ENCODE data around the gene PHKG1.
"Not testable (repeated sequence)": the region's sequence is repeated elsewhere in the genome, so short reads cannot be mapped to it uniquely, and the experiment has no call there.

Gene PHKG1

DNA sequence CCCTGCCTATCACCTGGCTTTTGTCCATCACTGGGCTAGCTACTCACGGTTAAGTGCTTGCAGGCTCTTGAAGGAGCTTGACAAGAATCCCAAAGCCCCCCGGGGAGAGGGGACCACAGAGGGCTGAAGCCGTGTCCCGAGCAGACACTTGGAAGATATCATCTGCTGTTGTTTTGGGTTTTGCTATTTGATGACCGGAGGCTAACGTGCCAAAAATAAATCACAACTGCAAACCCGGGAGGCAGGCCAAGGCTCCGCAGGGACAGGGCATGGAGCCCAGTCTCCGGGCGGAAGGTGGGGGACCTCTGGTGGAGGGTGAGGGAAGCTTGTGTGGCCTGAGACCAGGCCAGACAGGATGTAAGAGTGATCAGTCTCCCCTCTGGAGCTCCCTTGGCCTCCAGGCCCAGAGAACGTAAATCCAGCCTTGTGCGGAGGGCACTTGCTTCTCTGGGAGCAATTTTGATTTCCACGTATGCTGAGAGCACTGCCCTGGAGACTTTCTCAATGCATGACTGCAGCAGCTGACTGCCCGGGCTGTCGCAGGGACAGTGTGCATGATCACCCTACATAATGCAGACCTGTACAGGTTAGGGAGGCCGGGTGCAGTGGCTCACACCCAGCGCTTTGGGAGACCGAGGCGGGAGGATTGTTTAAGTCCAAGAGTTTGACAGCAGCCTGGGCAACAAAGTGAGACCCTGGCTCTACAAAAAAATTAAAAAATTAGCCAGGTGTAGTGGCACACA, at the start of gene PHKG1:
Gene PHKG1 (minus strand): TSS at position 164 of the 743 bp plus-strand sequence. CDS start 4,011 bp downstream, outside the sequence.
- Histone ChIP-seq H3K36me3 (ENCODE audit: control insufficient read depth in 5 of 5, insufficient read depth in 5 of 5, low read length in 5 of 5) (peaks cover 0 to 6% (median 3%) of the 10 kb centered on the region in 5 donors), H3K9me3 (ENCODE audit: control insufficient read depth in 5 of 5, low read length in 5 of 5) (no peaks in the 10 kb centered on the region), H3K27ac (ENCODE audit: low read depth, low read length) (peak within 1 kb of the TSS; percentile 74), H3K4me3 (ENCODE audit: low read depth in 1 of 5, low read length in 5 of 5) (peak within 1 kb of the TSS in 4 of 5 donors; percentile 2 to 52 (median 44)), H3K9ac (ENCODE audit: low read length in 5 of 5) (peak within 1 kb of the TSS in 2 of 5 donors; percentile 54 to 61), H3K27me3 (ENCODE audit: control insufficient read depth in 5 of 5, insufficient read depth in 4 of 5, low read length in 5 of 5) (no peaks in the 10 kb centered on the region), H3K4me1 (ENCODE audit: control insufficient read depth in 5 of 5, insufficient read depth in 5 of 5, low read length in 5 of 5) (peaks cover 5 to 30% (median 28%) of the 10 kb centered on the region in 5 donors)

DNA sequence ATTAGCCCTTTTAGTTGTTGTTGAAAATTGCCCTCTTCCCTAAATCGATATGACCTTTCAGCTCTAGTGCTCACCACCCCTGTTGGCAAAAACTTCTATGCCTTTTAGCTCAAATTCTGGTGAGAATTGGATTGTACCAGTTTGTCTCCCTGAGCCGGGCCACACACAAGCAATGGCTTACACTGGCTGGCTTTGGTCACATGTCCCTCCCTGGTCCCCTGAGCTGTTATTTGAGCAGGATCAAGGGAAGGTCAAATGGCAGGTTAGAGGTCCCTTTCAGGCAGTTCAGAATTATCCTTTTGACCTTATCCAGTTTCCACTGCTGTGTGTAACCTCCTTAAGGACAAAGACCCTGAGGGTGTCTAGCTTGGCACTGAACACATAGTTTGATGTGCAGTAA, 38.3 kb upstream of the PHKG1 start:
- not testable (repeated sequence) for H3K4me3 ChIP-seq (ENCODE audit: low read depth in 1 of 5, low read length in 5 of 5); H3K9ac ChIP-seq (ENCODE audit: low read length in 5 of 5); H3K9me3 ChIP-seq (ENCODE audit: control insufficient read depth in 5 of 5, low read length in 5 of 5); H3K36me3 ChIP-seq (ENCODE audit: control insufficient read depth in 5 of 5, insufficient read depth in 5 of 5, low read length in 5 of 5); H3K27me3 ChIP-seq (ENCODE audit: control insufficient read depth in 5 of 5, insufficient read depth in 4 of 5, low read length in 5 of 5); H3K27ac ChIP-seq (ENCODE audit: low read depth, low read length); H3K4me1 ChIP-seq (ENCODE audit: control insufficient read depth in 5 of 5, insufficient read depth in 5 of 5, low read length in 5 of 5)

DNA sequence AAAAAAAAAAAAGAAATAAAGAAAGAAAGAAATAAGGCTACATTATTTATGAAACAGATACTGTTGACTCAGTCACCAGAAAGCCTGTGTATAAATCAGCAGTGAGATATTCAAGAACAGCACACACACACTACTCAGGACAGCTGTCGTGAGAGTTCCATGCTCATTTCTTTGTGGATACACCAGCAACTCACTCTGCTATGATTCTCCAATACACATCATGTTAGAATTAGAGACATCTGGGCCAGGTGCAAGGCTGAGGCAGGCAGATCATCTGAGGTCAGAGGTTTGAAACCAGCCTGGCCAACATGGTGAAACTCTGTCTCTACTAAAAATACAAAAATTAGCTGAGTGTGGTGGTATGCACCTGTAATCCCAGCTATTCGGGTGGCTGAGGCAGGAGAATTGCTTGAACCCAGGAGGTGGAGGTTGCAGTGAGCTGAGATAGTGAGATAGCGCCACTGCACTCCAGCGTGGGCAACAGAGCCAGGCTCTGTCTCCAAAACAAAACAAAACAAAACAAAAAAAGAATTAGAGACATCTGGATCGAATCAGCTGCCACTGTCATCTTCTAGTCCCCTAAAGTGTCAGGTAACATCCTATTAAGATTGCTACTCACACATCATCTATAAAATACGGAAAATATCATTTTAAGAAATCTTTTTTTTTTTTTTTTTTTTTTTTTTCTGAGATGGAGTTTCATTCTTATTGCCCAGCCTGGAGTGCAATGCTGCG, 34.7 kb upstream of the PHKG1 start:
- H3K27ac ChIP-seq (ENCODE audit: low read depth, low read length), result no peak overlapping the region

DNA sequence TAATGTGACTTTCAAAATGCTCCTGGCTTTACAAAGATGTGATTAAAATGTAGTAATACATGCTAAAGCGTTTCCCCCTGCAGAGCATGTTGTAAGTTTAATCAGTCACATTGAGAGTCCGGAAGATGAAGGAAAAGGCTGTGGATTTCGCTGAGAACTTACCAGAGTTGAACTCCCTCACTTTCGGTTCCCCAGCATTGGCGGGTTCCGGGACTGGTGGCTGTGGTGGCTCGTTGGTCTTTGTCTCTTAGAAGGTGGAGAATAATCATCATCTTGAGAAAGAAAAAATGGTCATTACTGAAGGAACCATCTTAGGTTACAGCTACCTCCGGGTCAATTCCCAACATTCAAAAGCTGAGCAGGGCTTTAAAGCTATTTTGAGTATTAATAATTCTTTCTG, 33.1 kb upstream of the PHKG1 start:
- H3K9me3 ChIP-seq (ENCODE audit: control insufficient read depth in 5 of 5, low read length in 5 of 5), result no peaks in the 10 kb centered on the region
- H3K9ac ChIP-seq (ENCODE audit: low read length in 5 of 5), result no peak overlapping the region
- no peaks in the 10 kb centered on the region for H3K4me1 ChIP-seq (ENCODE audit: control insufficient read depth in 5 of 5, insufficient read depth in 5 of 5, low read length in 5 of 5)
- H3K4me3 ChIP-seq (ENCODE audit: low read depth in 1 of 5, low read length in 5 of 5), result no peak overlapping the region
- no peaks in the 10 kb centered on the region for H3K27me3 ChIP-seq (ENCODE audit: control insufficient read depth in 5 of 5, insufficient read depth in 4 of 5, low read length in 5 of 5)
- H3K36me3 ChIP-seq (ENCODE audit: control insufficient read depth in 5 of 5, insufficient read depth in 5 of 5, low read length in 5 of 5), result no peaks in the 10 kb centered on the region
- H3K27ac ChIP-seq (ENCODE audit: low read depth, low read length), result no peak overlapping the region

More for the DNA sequence above, 34.7 kb upstream of the PHKG1 start:
- Histone ChIP-seq H3K4me3 (ENCODE audit: low read depth in 1 of 5, low read length in 5 of 5) (no peak overlapping the region), H3K4me1 (ENCODE audit: control insufficient read depth in 5 of 5, insufficient read depth in 5 of 5, low read length in 5 of 5) (no peaks in the 10 kb centered on the region), H3K27me3 (ENCODE audit: control insufficient read depth in 5 of 5, insufficient read depth in 4 of 5, low read length in 5 of 5) (no peaks in the 10 kb centered on the region), H3K36me3 (ENCODE audit: control insufficient read depth in 5 of 5, insufficient read depth in 5 of 5, low read length in 5 of 5) (no peaks in the 10 kb centered on the region), H3K9ac (ENCODE audit: low read length in 5 of 5) (no peak overlapping the region), H3K9me3 (ENCODE audit: control insufficient read depth in 5 of 5, low read length in 5 of 5) (no peaks in the 10 kb centered on the region)

DNA sequence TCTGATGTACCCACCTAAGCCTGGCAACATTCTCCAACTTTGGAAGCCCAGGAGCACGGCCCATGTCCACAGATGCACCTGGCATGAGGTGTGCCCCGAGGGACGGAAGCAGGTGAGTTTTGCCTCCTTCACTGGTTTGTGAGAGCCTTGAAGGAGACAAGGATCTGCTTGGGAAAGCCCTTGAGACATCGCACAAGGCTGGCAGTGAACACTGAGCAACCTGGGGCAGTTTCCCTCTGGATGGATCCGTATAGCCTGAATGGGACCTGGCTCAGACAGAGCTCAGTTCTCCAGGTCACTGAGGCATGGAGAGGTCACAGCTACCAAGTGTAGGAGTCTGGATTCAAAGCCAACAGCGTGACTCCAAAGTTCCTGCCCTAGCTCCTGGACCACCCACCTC, 32.2 kb upstream of the PHKG1 start:
- no peaks in the 10 kb centered on the region for H3K4me1 ChIP-seq (ENCODE audit: control insufficient read depth in 5 of 5, insufficient read depth in 5 of 5, low read length in 5 of 5)
- no peak overlapping the region for H3K27ac ChIP-seq (ENCODE audit: low read depth, low read length)
- H3K4me3 ChIP-seq (ENCODE audit: low read depth in 1 of 5, low read length in 5 of 5), result no peak overlapping the region
- H3K9ac ChIP-seq (ENCODE audit: low read length in 5 of 5), result no peak overlapping the region
- no peaks in the 10 kb centered on the region for H3K36me3 ChIP-seq (ENCODE audit: control insufficient read depth in 5 of 5, insufficient read depth in 5 of 5, low read length in 5 of 5)
- no peaks in the 10 kb centered on the region for H3K9me3 ChIP-seq (ENCODE audit: control insufficient read depth in 5 of 5, low read length in 5 of 5)
- no peaks in the 10 kb centered on the region for H3K27me3 ChIP-seq (ENCODE audit: control insufficient read depth in 5 of 5, insufficient read depth in 4 of 5, low read length in 5 of 5)

DNA sequence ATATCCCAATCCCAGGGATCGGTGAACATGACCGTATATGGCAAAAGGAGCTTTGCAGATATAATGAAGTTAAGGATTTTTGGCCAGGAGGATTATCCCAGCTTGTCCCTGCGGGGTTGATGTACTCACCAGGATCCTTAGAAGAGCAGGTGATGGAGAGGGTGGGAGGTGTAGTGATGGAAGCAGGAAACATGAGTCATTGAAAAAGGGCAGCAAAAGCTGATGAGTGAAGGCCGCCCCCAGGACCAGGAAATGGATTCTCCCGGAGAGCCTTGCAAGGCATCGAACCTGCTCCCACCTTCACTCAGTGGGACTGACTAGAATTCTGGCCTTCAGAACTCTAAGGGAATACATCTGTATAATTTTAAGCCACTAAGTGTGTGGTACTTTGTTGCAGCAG, 28.7 kb upstream of the PHKG1 start:
- Histone ChIP-seq H3K27me3 (ENCODE audit: control insufficient read depth in 5 of 5, insufficient read depth in 4 of 5, low read length in 5 of 5) (peaks cover 2 to 6% (median 4%) of the 10 kb centered on the region in 5 donors), H3K9ac (ENCODE audit: low read length in 5 of 5) (no peak overlapping the region)

DNA sequence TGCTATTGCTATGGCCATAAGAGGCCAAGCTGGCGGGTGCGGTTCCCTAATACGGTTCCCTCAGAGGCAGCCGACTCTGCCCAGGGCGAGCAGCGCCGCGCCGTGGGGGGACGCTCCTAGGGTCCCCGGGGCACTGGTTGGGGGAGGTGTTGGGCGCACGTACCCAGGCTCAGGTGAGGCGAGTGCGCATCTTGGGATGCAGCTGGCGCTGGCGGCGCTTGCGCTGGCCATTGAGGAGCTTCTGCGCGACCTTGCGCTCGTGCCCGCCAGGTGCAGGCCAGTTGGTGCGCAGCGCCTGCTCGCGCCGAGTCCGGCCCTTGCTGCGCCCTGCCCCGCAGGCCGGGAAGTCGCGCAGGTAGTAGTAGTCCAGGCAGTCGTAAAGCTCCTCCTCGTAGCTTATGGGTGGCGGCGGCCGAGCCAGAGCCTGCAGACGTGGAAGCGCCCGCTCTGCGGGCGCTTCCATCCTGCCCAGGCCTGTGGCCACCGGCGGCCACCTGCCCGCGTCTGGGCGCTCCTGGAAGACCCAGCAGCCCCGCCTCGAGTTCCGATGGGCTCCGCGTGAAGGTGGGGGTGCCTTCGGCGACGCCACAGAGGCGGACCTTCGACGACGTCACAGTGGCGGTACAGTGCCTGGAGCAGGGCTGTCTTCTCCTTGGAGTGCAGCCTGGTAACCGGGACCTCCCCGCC, 23.2 kb upstream of the PHKG1 start, which contains the start of gene NUPR2:
Gene NUPR2 (minus strand): TSS at position 566 of the 687 bp plus-strand sequence. CDS start 103 bp downstream, at position 463.
- no peak within 1 kb of the TSS for H3K4me3 ChIP-seq (ENCODE audit: low read depth in 1 of 5, low read length in 5 of 5)

More for the DNA sequence above, 28.7 kb upstream of the PHKG1 start:
- no peaks in the 10 kb centered on the region for H3K9me3 ChIP-seq (ENCODE audit: control insufficient read depth in 5 of 5, low read length in 5 of 5)
- H3K4me1 ChIP-seq (ENCODE audit: control insufficient read depth in 5 of 5, insufficient read depth in 5 of 5, low read length in 5 of 5), result no peaks in the 10 kb centered on the region
- H3K27ac ChIP-seq (ENCODE audit: low read depth, low read length), result no peak overlapping the region
- H3K36me3 ChIP-seq (ENCODE audit: control insufficient read depth in 5 of 5, insufficient read depth in 5 of 5, low read length in 5 of 5), result no peaks in the 10 kb centered on the region
- H3K4me3 ChIP-seq (ENCODE audit: low read depth in 1 of 5, low read length in 5 of 5), result no peak overlapping the region

DNA sequence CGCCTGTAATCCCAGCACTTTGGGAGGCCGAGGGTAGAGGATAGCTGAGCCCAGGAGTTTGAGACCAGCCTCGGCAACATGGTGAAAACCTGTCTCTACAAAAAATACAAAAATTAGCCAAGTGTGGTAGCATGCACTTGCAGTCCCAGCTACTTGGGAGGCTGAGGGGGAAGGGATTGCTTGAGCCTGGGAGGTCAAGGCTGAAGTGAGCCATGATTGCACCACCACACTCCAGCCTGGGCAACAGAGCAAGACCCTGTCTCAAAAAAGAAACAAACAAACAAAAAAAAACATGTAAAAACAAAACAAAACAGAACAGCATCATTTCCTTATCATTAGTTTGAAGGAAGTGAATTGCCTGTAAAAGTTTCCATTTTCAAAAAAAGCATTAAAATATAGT, 19.5 kb upstream of the PHKG1 start:
- H3K9me3 ChIP-seq (ENCODE audit: control insufficient read depth in 5 of 5, low read length in 5 of 5), result not testable (repeated sequence)

More for the DNA sequence above, 23.2 kb upstream of the PHKG1 start, which contains the start of gene NUPR2:
- Histone ChIP-seq H3K9me3 (ENCODE audit: control insufficient read depth in 5 of 5, low read length in 5 of 5) (no peaks in the 10 kb centered on the region), H3K27me3 (ENCODE audit: control insufficient read depth in 5 of 5, insufficient read depth in 4 of 5, low read length in 5 of 5) (peaks cover 8 to 17% (median 9%) of the 10 kb centered on the region in 5 donors), H3K27ac (ENCODE audit: low read depth, low read length) (no peak within 1 kb of the TSS), H3K36me3 (ENCODE audit: control insufficient read depth in 5 of 5, insufficient read depth in 5 of 5, low read length in 5 of 5) (no peaks in the 10 kb centered on the region), H3K4me1 (ENCODE audit: control insufficient read depth in 5 of 5, insufficient read depth in 5 of 5, low read length in 5 of 5) (peaks cover 0 to 7% (median 0%) of the 10 kb centered on the region in 5 donors), H3K9ac (ENCODE audit: low read length in 5 of 5) (no peak within 1 kb of the TSS)

DNA sequence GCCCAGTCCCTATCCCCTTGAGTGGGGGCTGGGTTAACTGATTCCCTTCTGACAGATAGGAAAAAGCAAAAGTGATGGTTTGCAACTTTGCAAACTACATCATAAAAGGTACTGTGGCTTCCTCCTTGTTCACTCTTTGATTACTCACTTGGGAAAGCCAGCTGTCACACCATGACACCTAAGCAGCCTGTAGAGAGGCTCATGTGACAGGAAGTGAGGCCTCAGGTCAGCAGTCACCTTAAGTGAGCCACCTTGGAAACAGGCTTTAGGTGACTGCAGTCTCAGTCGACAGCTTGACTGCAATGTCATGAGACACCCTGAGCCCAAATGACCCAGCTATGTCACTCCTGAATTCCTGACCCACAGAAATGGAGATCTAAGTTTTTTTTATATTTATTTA, 17.9 kb upstream of the PHKG1 start:
- Histone ChIP-seq H3K4me3 (ENCODE audit: low read depth in 1 of 5, low read length in 5 of 5) (no peak overlapping the region), H3K27ac (ENCODE audit: low read depth, low read length) (no peak overlapping the region), H3K4me1 (ENCODE audit: control insufficient read depth in 5 of 5, insufficient read depth in 5 of 5, low read length in 5 of 5) (peaks cover 0 to 6% (median under 1%) of the 10 kb centered on the region in 5 donors), H3K36me3 (ENCODE audit: control insufficient read depth in 5 of 5, insufficient read depth in 5 of 5, low read length in 5 of 5) (no peaks in the 10 kb centered on the region), H3K9ac (ENCODE audit: low read length in 5 of 5) (no peak overlapping the region), H3K9me3 (ENCODE audit: control insufficient read depth in 5 of 5, low read length in 5 of 5) (no peaks in the 10 kb centered on the region), H3K27me3 (ENCODE audit: control insufficient read depth in 5 of 5, insufficient read depth in 4 of 5, low read length in 5 of 5) (peaks cover 0 to 3% (median 0%) of the 10 kb centered on the region in 5 donors)

More for the DNA sequence above, 19.5 kb upstream of the PHKG1 start:
- not testable (repeated sequence) for H3K4me3 ChIP-seq (ENCODE audit: low read depth in 1 of 5, low read length in 5 of 5); H3K4me1 ChIP-seq (ENCODE audit: control insufficient read depth in 5 of 5, insufficient read depth in 5 of 5, low read length in 5 of 5); H3K9ac ChIP-seq (ENCODE audit: low read length in 5 of 5); H3K36me3 ChIP-seq (ENCODE audit: control insufficient read depth in 5 of 5, insufficient read depth in 5 of 5, low read length in 5 of 5); H3K27ac ChIP-seq (ENCODE audit: low read depth, low read length)
- H3K27me3 ChIP-seq (ENCODE audit: control insufficient read depth in 5 of 5, insufficient read depth in 4 of 5, low read length in 5 of 5), result peaks cover 8 to 17% (median 9%) of the 10 kb centered on the region in 5 donors

DNA sequence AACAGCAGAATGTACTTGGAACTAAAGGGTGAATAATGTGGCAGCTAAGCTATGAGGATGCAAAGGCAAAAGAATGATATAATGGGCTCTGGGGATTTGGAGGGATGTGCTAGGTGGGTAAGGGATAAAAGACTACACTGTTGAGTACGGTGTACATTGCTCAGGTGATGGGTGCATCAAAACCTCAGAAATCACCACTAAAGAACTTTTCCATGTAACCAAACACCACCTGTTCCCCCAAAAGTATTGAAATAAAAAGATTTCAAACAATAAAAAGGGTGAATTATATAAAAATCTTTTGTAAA, 15.2 kb upstream of the PHKG1 start:
- Histone ChIP-seq H3K27me3 (ENCODE audit: control insufficient read depth in 5 of 5, insufficient read depth in 4 of 5, low read length in 5 of 5) (no peaks in the 10 kb centered on the region), H3K4me3 (ENCODE audit: low read depth in 1 of 5, low read length in 5 of 5) (peak overlapping the region in 1 of 5 donors; percentile 22), H3K4me1 (ENCODE audit: control insufficient read depth in 5 of 5, insufficient read depth in 5 of 5, low read length in 5 of 5) (peaks cover 0 to 16% (median 12%) of the 10 kb centered on the region in 5 donors), H3K9me3 (ENCODE audit: control insufficient read depth in 5 of 5, low read length in 5 of 5) (no peaks in the 10 kb centered on the region), H3K36me3 (ENCODE audit: control insufficient read depth in 5 of 5, insufficient read depth in 5 of 5, low read length in 5 of 5) (peaks cover 6 to 15% (median 10%) of the 10 kb centered on the region in 5 donors), H3K9ac (ENCODE audit: low read length in 5 of 5) (no peak overlapping the region), H3K27ac (ENCODE audit: low read depth, low read length) (no peak overlapping the region)
